Measurements from ENCODE around the gene ZDHHC3.

ZDHHC3 gene

GRCh38 chr3:44890852-44891251 lies 85.1 kb downstream of the ZDHHC3 start:
- Histone ChIP-seq H3K27me3 (no peaks in the 10 kb centered on the region), H3K36me3 (no peaks in the 10 kb centered on the region), H3K9me3 (no peaks in the 10 kb centered on the region), H3K4me1 (no peaks in the 10 kb centered on the region), H3K4me3 (ENCODE audit: low read depth, low read length) (no peak overlapping the region)
- DNase-seq = no peak
- no peak for TF ChIP-seq CTCF (IDR thresholded peaks at IDR 0.05; ENCODE audit: low read depth, low read length)

GRCh38 chr3:44890258-44890657 lies 85.7 kb downstream of the ZDHHC3 start:
- H3K4me3 ChIP-seq (ENCODE audit: low read depth, low read length) = no peak overlapping the region
- DNase-seq = no peak
- H3K36me3 ChIP-seq = no peaks in the 10 kb centered on the region
- no peaks in the 10 kb centered on the region for H3K9me3 ChIP-seq
- no peak for TF ChIP-seq CTCF (IDR thresholded peaks at IDR 0.05; ENCODE audit: low read depth, low read length)
- H3K4me1 ChIP-seq = no peaks in the 10 kb centered on the region
- no peaks in the 10 kb centered on the region for H3K27me3 ChIP-seq

GRCh38 chr3:44887101-44887500 lies 88.9 kb downstream of the ZDHHC3 start:
- no peak for TF ChIP-seq CTCF (IDR thresholded peaks at IDR 0.05; ENCODE audit: low read depth, low read length)
- no peak overlapping the region for H3K4me3 ChIP-seq (ENCODE audit: low read depth, low read length)
- DNase-seq = no peak
- no peaks in the 10 kb centered on the region for H3K4me1 ChIP-seq
- H3K27me3 ChIP-seq = no peaks in the 10 kb centered on the region
- no peaks in the 10 kb centered on the region for H3K9me3 ChIP-seq
- H3K36me3 ChIP-seq = no peaks in the 10 kb centered on the region

GRCh38 chr3:44886561-44886960 lies 89.4 kb downstream of the ZDHHC3 start:
- H3K36me3 ChIP-seq = no peaks in the 10 kb centered on the region
- no peaks in the 10 kb centered on the region for H3K27me3 ChIP-seq
- no peak for TF ChIP-seq CTCF (IDR thresholded peaks at IDR 0.05; ENCODE audit: low read depth, low read length)
- no peaks in the 10 kb centered on the region for H3K9me3 ChIP-seq
- H3K4me3 ChIP-seq (ENCODE audit: low read depth, low read length) = no peak overlapping the region
- DNase-seq = no peak
- H3K4me1 ChIP-seq = no peaks in the 10 kb centered on the region

GRCh38 chr3:44885618-44886017 lies 90.4 kb downstream of the ZDHHC3 start:
- H3K27me3 ChIP-seq = no peaks in the 10 kb centered on the region
- H3K4me1 ChIP-seq = no peaks in the 10 kb centered on the region
- H3K4me3 ChIP-seq (ENCODE audit: low read depth, low read length) = no peak overlapping the region
- no peak for TF ChIP-seq CTCF (IDR thresholded peaks at IDR 0.05; ENCODE audit: low read depth, low read length)
- H3K36me3 ChIP-seq = no peaks in the 10 kb centered on the region
- DNase-seq = peak; percentile 33
- H3K9me3 ChIP-seq = no peaks in the 10 kb centered on the region

GRCh38 chr3:44883999-44884431 lies 92.0 kb downstream of the ZDHHC3 start:
- no peak for TF ChIP-seq CTCF (IDR thresholded peaks at IDR 0.05; ENCODE audit: low read depth, low read length)
- no peaks in the 10 kb centered on the region for H3K36me3 ChIP-seq
- no peaks in the 10 kb centered on the region for H3K9me3 ChIP-seq
- no peak overlapping the region for H3K4me3 ChIP-seq (ENCODE audit: low read depth, low read length)
- H3K4me1 ChIP-seq = no peaks in the 10 kb centered on the region
- DNase-seq = no peak
- no peaks in the 10 kb centered on the region for H3K27me3 ChIP-seq
